ENCODE data around the gene PPP1R7.

The PPP1R7 gene

GRCh38 chr2:241161646-241162281 lies 11.5 kb downstream of the PPP1R7 start:
- no peak for DNase-seq (ENCODE audit: low spot score)
- no peak for FAIRE-seq

DNA sequence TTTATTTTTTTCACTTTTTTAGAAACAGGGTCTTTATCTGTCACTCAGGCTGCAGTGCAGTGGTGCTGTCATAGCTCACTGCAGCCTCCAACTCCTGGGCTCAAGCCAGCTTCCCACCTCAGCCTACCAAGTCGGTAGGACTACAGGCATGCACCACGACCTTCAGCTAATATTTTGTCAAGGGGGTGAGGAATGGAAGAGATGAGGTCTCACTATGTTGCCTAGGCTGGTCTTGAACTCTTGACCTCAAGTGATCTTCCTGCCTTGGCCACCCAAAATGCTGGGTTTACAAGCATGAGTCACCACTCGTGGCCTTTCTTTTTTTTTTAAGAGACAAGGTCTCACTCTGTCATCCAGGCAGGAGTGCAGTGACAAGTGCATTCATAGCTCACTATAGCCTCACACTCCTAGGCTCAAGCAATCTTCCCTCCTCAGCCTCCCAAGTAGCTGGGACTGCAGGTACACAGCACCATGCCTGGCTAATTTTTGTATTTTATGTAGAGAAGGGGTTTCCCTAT lies 13.4 kb downstream of the PPP1R7 start:
- FAIRE-seq, result no peak
- no peak for DNase-seq (ENCODE audit: low spot score)

- DNase-seq (ENCODE audit: low spot score) (no peak), FAIRE-seq (no peak)
Observed at GRCh38 chr2:241168366-241168765, 18.1 kb downstream of the PPP1R7 start.

GRCh38 chr2:241173557-241173956 lies 23.3 kb downstream of the PPP1R7 start:
- FAIRE-seq (no peak), DNase-seq (ENCODE audit: low spot score) (no peak)

- no peak for FAIRE-seq
- DNase-seq (ENCODE audit: low spot score), result no peak
Observed at GRCh38 chr2:241177526-241178334, 27.5 kb downstream of the PPP1R7 start.

GRCh38 chr2:241178961-241179360 lies 28.7 kb downstream of the PPP1R7 start:
- DNase-seq (ENCODE audit: low spot score), result no peak

DNA sequence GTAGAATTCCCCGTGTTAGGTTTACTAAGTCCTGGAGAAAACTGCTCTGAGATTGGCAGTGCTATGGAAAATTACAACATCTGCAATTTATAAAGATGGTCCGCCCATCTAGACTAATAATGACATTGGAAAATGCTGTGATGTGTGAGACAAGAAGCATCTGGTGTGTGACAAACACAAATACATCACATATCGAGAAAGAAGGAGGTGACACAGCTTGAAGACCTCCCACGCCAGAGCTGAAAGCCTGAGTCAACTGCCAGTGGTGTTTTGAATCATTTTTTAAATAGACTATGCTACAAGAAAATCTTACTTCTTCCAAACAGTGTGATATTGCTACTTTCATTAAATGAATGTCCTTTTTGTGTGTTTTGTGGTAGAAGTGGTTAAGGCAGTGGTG lies 29.6 kb downstream of the PPP1R7 start:
- no peak for DNase-seq (ENCODE audit: low spot score)
- FAIRE-seq, result no peak

More at GRCh38 chr2:241178961-241179360, 28.7 kb downstream of the PPP1R7 start:
- FAIRE-seq, result no peak

GRCh38 chr2:241180495-241180894 lies 30.2 kb downstream of the PPP1R7 start:
- DNase-seq (ENCODE audit: low spot score), result no peak
- no peak for FAIRE-seq

DNA sequence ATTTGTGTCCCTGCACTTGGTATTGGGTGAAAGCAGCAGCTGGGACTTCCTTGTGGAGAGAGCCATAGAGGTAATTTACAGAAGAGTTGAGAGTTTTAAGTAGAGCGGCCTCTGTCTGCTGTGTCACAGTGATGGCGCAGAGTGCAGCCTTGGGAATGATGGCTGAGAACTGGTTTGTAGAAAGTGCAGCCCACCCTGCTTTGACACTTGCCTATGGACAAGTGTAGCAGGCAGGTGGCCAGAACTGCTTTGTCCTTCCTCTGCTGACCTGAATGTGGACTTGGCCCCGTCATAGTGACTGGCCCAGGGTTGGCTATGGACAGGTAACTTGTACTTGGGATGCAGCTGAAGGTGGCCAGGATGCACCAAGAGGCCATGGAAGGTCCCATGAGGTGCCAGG lies 31.9 kb downstream of the PPP1R7 start:
- no peak for FAIRE-seq
- DNase-seq (ENCODE audit: low spot score), result no peak

DNA sequence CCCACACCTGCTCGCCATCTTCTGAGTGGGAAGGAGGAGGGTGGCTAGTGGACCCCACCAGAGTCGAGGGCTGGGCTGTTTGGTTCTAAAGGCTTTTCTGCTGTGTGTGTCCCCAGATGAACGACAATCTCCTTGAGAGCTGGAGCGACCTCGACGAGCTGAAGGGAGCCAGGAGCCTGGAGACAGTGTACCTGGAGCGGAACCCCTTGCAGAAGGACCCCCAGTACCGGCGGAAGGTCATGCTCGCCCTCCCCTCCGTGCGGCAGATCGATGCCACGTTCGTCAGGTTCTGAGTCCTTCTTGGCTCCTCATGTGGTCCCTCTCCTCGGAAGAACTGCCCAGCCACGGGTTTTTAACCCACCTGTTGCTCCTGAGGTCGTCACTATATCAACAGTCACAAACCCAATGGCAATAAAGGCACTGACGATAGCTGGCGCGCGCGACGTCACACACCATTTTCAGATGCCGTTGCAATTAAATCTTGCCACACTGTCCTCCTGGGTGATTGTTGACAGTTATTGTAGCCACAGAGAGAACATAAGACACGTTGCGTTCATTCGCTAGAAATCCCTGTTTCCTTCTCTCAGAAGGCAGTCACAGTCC lies 32.4 kb downstream of the PPP1R7 start:
- FAIRE-seq (no peak), DNase-seq (ENCODE audit: low spot score) (no peak)

DNA sequence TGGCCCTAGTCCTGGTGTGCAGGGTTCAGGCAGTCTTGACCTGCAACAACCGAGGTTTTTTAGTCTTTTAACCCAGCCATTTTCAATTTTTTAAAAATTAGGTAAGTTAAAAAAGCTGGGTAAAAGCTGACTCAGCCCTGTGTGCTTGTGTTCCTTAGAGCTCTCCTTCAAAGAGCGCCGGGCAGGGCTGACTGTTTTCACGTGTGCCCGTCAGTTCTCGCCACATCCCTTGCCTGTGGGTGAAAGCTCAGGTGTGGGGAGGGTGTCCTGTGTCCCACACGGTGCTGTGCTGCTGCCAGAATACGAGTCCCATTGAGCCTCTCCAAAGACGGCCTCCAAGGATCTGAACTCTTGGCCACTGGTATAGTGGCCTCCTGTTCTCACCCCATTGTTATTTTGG lies 33.0 kb downstream of the PPP1R7 start:
- DNase-seq (ENCODE audit: low spot score) (no peak), FAIRE-seq (no peak)

DNA sequence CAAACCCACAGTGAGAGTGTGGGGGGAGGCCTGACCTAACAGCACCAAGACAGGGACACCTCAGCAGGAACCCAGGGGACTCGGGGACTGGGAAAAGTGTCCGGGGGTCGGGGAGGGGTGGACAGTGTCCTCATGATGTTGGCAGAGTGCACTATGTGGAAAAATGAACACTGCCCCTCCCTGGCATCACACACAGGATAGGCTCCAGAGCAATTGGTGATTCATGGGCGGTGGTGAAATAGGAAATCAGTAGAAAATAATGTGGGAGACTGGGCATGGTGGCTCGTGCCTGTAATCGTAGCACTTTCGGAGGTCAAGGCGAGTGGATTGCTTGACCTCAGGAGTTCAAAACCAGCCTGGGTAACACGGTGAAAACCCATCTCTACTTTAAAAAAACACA lies 34.6 kb downstream of the PPP1R7 start:
- FAIRE-seq, result no peak
- DNase-seq (ENCODE audit: low spot score), result no peak

GRCh38 chr2:241185961-241186360 lies 35.7 kb downstream of the PPP1R7 start:
- no peak for DNase-seq (ENCODE audit: low spot score)
- no peak for FAIRE-seq

DNA sequence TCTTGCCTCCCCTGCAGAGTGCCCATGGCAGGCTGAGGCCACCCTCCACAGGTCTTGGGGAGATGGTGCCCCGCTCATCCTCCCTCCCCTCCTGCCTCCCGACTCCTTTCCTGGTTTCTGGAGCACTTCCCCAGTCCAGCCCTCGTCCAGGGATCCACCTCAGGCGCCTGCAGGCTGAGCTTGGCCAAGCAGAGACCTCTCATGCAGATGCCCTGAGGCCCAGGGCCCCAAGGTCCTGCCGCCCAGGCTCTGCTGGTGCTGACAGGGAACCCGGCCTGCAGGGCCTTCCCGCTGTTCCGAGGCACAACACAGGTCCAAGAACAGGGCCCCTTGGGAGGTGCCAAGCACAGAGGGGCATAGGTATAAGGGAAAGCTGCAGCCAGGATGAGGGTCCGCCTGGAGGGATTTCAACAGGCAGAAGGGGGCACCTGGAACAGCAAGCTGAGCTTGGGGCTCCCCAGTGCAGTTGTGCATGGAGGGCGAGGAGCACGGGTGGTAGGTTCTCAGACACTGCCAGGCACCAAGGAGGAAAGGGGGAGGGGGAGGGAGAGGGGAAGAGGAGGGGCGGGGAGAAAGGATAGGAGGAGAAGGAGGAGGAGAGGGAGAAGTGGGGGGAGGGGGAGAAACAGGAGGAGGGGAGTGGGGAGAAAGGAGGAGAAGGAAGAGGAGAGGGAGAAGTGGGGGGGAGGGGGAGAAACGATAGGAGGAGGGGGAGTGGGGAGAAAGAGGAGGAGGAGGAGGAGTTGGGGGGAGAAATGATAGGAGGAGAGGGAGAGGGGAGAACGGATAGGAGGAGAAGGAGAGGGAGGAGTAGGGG lies 37.0 kb downstream of the PPP1R7 start:
- DNase-seq (ENCODE audit: low spot score) (no peak), FAIRE-seq (no peak)

DNA sequence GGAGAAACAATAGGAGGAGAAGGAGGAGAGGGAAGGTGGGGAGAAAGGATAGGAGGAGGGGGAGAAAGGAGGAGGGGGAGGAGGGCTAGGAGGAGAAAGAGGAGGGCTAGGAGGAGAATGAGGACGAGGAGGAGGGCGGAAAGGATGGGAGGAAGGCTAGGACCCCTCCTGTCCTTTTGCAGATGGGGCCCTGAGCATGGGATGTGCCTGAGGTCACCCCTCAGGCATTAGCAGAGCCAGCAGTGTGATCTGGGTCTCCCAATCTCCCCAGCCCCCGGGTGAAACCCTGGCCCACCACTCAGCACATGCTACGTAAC lies 37.6 kb downstream of the PPP1R7 start:
- FAIRE-seq (no peak), DNase-seq (ENCODE audit: low spot score) (no peak)

DNA sequence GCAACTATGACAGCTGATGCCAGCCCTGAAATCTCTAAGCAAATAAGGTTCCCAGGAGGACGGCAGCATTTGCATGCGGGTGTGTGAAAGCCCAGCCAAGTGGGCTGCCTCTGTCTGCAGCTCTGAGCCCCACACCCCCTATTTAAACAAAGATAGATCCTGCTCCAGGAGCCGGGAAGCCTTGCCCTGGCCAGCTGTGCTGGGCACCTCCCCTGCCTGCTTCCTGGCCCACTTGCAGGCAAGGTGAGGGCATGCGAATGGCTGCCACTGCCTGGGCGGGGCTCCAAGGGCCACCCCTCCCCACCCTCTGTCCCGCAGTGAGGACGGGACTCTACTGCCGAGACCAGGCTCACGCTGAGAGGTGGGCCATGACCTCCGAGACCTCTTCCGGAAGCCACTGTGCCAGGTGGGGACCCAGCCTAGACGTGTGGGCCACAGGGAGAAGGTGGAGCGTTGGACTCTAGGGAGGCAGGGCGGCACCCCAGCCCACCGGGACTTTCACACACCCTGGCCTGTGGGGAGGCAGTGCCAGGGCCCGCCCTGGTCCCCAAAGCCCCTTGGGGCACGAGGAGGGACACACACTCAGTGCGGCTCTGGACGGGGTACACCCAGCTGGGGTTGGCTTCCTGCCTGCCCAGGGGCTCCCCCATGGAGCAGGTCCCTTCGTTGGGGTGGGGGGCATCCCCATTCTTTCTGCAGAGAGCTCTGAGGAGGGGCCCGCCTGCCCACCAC lies 38.3 kb downstream of the PPP1R7 start, which contains the start of gene ANO7:
Gene ANO7 (plus strand): TSS at position 317 of the 732 bp plus-strand sequence. CDS start 1,387 bp downstream, outside the sequence.
- DNase-seq (ENCODE audit: low spot score) (no peak), FAIRE-seq (no peak)

DNA sequence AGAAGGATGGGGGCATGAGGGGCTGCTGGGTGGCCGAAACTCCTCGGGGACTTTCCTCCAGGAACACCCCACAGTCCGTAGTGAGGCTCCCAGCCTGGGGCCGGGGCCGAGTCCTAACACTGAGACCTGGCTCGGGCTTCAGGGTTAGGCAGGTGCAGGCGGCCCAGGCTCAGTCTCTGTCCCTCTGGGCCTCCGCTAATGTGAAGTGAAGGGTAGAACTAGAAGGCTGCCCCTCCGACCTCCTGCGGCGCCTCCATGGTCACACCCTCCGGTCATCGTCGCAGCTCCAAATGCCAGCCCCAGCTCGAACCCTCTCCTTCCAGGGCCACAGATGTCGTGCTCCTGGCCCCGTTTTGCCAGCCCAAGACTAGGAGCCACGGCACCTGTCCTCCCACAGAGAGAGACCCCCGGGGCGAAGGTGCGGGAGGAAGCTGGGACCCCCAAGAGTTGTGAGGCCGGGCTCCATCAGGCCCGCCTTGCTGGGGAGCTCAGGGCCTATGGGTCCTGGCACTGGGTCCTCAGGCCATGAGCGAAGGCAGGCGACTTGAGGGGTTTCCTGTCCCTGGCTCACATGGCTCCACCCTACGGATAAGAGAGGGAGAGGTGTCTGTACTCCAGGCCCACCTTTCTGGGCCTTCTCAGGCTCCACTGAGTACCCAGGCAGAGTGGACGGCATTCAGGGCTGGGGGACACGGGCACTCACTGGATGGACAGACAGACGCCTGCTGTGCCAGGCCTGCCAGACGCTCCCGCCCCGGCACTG lies 39.0 kb downstream of the PPP1R7 start:
- DNase-seq (ENCODE audit: low spot score) (no peak), FAIRE-seq (no peak)

- FAIRE-seq (no peak), DNase-seq (ENCODE audit: low spot score) (no peak)
Observed at GRCh38 chr2:241189856-241190201, 39.6 kb downstream of the PPP1R7 start.

DNA sequence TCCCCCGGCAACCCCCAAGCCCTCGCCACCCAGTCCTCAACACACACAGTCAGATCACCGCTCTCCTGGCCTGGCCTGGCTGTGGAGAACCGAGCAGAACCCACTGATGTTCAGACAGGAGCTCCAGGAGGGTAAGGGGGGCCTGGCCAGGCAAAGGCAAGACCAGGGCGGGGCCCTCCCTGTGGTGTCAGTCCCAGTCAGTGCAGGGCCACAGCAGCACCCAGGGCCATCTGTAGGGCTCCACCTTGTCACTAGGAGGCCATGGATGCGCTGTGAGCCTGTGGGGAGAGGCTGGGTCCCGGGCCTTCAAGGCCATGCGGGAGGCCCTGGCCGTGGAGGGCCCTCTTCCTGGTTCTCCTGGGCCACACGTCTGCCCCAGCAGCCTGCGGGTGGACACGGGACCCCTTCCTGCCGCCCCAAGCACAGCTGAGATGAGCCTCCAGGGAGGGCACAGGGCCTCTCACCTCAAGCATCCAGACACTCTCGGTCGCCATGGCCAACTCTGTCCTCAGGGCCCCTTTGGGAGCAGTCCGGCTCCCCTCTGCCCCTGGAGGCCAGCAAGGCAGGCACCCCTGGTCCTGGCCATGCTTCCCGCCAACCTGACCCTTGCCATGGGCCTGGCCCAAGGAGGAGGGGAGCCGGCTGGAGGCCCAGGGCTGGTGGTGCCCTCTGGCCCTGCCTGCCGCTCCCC lies 40.2 kb downstream of the PPP1R7 start:
- no peak for DNase-seq (ENCODE audit: low spot score)
- FAIRE-seq, result no peak

DNA sequence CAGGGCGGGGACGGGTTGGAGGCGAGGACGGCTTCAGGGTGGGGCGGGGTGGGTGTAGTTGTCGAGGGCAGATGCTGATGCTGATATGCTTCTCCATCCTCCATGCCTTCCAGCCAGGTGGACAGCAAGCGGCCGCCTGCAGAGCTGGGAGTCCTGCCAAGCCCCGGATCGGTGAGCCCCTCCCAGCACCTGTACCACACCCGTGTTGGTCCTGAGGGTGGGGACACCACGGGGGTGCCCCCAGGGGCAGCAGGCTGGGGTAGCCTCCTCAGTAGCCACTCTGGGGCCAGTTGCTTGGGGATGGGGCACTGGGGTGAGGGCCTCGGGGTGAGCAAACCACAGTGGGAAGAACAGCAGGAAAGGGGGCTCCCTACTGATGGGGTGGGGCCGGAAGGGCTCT lies 40.8 kb downstream of the PPP1R7 start:
- no peak for FAIRE-seq
- DNase-seq (ENCODE audit: low spot score), result no peak

Measured in urothelium cell line (cell line).